H1 (cell line): Measurements from ENCODE around the gene FKBP5. TPM values are rescaled to one million over a fixed set of nuclear protein-coding genes. Genes with fewer than 3 reads are reported as not detected.

ENCODE experiments used
- CTCF ChIA-PET: fragments of 300-600 bp; sonication (Branson Sonifier 250); formaldehyde crosslinking; loops from one replicate; lab custom pipeline; 2021; ENCODE audit not compliant: partially characterized antibody; lab: Charles Lee
- POLR2A ChIA-PET: fragments of 300-600 bp; sonication (Branson Sonifier 250); formaldehyde crosslinking; loops from one replicate; lab custom pipeline; 2021; ENCODE audit warnings: inconsistent platforms; ENCODE audit not compliant: partially characterized antibody; lab: Charles Lee
- DNase-seq, 2 experiments: peaks; one replicate each; pipeline versions ENCODE4 v3.0.0 to v3.0.0-alpha.2; 2010 to 2022; ENCODE audit warnings: low spot score in 2 of 2, low read depth in 1 of 2, mixed read lengths in 1 of 2
- FAIRE-seq: peaks from 2 replicates; lab custom pipeline; 2011; peaks lifted over from hg19 to GRCh38; lab: Jason Lieb, UNC
- H2AFZ ChIP-seq: 2 replicates; pipeline ENCODE4 v1.8.1; 2012; ENCODE audit warnings: low read length, inconsistent platforms
- H2AK5ac ChIP-seq: 2 replicates; pipeline ENCODE4 v1.6.1; 2013; ENCODE audit warnings: low read depth, low read length
- H2BK120ac ChIP-seq: replicated peaks from 2 replicates; pipeline ENCODE3; 2013; ENCODE audit warnings: low read depth, low read length, inconsistent platforms
- H2BK12ac ChIP-seq: 2 replicates; pipeline ENCODE4 v1.6.1; 2013; ENCODE audit warnings: low read depth, low read length
- H2BK15ac ChIP-seq: 2 replicates; pipeline ENCODE4 v1.6.1; 2013; ENCODE audit warnings: low read length
- H2BK20ac ChIP-seq: 2 replicates; pipeline ENCODE4 v1.6.1; 2013; ENCODE audit warnings: low read length
- H2BK5ac ChIP-seq: 2 replicates; pipeline ENCODE4 v1.6.1; 2013; ENCODE audit warnings: low read depth, low read length
- H3K14ac ChIP-seq: 2 replicates; pipeline ENCODE4 v1.6.1; 2013; ENCODE audit warnings: inconsistent platforms; ENCODE audit not compliant: insufficient read length
- H3K18ac ChIP-seq: 2 replicates; pipeline ENCODE4 v1.6.1; 2013; ENCODE audit warnings: low read length; ENCODE audit errors: extremely low read depth
- H3K23ac ChIP-seq: 2 replicates; pipeline ENCODE4 v1.6.1; 2013; ENCODE audit warnings: inconsistent platforms; ENCODE audit not compliant: insufficient read length
- H3K23me2 ChIP-seq: 2 replicates; pipeline ENCODE4 v1.6.1; 2013; ENCODE audit warnings: low read depth, low read length
- H3K27ac ChIP-seq: 2 replicates; pipeline ENCODE4 v1.6.1; 2011; ENCODE audit warnings: low read depth, low read length, inconsistent platforms
- H3K27me3 ChIP-seq, 4 experiments: replicated peaks in 1 of 4; 1 replicate in 1 of 4; 2 replicates in 3 of 4; pipeline versions ENCODE4 v1.6.1 to v1.8.1; 2011 to 2013; ENCODE audit warnings: low read length in 3 of 4, mild to moderate bottlenecking in 3 of 4, inconsistent platforms in 2 of 4, mixed read lengths in 2 of 4, moderate library complexity in 1 of 4; ENCODE audit not compliant: control insufficient read depth in 3 of 4, insufficient read depth in 3 of 4; ENCODE audit errors: extremely low read depth in 1 of 4
- H3K36me3 ChIP-seq, 4 experiments: 2 replicates each; pipeline versions ENCODE4 v1.6.1 to v1.8.1; 2011 to 2013; ENCODE audit warnings: mild to moderate bottlenecking in 4 of 4, low read length in 3 of 4, moderate library complexity in 2 of 4, control low read depth in 1 of 4, inconsistent platforms in 1 of 4; ENCODE audit not compliant: insufficient read depth in 4 of 4, control insufficient read depth in 2 of 4
- H3K4ac ChIP-seq: replicated peaks from 2 replicates; pipeline ENCODE3; 2013; ENCODE audit warnings: low read length, low read depth, mixed read lengths, inconsistent platforms; ENCODE audit not compliant: insufficient read length
- H3K4me1 ChIP-seq, 4 experiments: replicated peaks in 1 of 4; 1 replicate in 1 of 4; 2 replicates in 3 of 4; pipeline versions ENCODE4 v1.6.1 to v1.8.1; 2011 to 2013; ENCODE audit warnings: low read length in 3 of 4, inconsistent platforms in 2 of 4, mixed read lengths in 1 of 4; ENCODE audit not compliant: insufficient read depth in 4 of 4, control insufficient read depth in 3 of 4
- H3K4me2 ChIP-seq, 2 experiments: 2 replicates each; pipeline versions ENCODE4 v1.6.1 to v1.8.1; 2011 to 2013; ENCODE audit warnings: low read depth in 2 of 2, low read length in 2 of 2, control low read depth in 1 of 2, inconsistent platforms in 1 of 2, mild to moderate bottlenecking in 1 of 2; ENCODE audit not compliant: insufficient read depth in 1 of 2
- H3K4me3 ChIP-seq, 4 experiments: fragments of 200-600, 300-600 bp in 1 of 4; sonication (generic), shearing (Covaris generic), sonication (Bioruptor Twin) in 1 of 4; 2 replicates each; pipeline versions ENCODE4 v1.5.1 to v1.8.1; 2011 to 2016; ENCODE audit warnings: low read length in 4 of 4, low read depth in 3 of 4, control low read depth in 2 of 4, inconsistent platforms in 2 of 4, mild to moderate bottlenecking in 2 of 4, mixed read lengths in 1 of 4, moderate library complexity in 1 of 4; ENCODE audit not compliant: insufficient read depth in 2 of 4; ENCODE audit errors: extremely low read depth in 1 of 4
- H3K56ac ChIP-seq: replicated peaks from 2 replicates; pipeline ENCODE3; 2013; ENCODE audit warnings: low read depth, mild to moderate bottlenecking, mixed read lengths, low read length, inconsistent platforms; ENCODE audit not compliant: insufficient read length
- H3K79me1 ChIP-seq: 2 replicates; pipeline ENCODE4 v1.6.1; 2013; ENCODE audit warnings: low read depth, low read length, control low read depth
- H3K79me2 ChIP-seq, 2 experiments: 2 replicates each; pipeline versions ENCODE4 v1.6.1 to v1.8.1; 2012 to 2013; ENCODE audit warnings: low read length in 2 of 2, mild to moderate bottlenecking in 2 of 2, inconsistent platforms in 1 of 2; ENCODE audit not compliant: insufficient read depth in 2 of 2, control insufficient read depth in 1 of 2
- H3K9ac ChIP-seq, 4 experiments: replicated peaks in 1 of 4; 1 replicate in 1 of 4; 2 replicates in 3 of 4; pipeline versions ENCODE4 v1.6.1 to v1.8.1; 2011 to 2013; ENCODE audit warnings: low read depth in 3 of 4, low read length in 3 of 4, control low read depth in 2 of 4, mild to moderate bottlenecking in 2 of 4, moderate library complexity in 2 of 4, inconsistent platforms in 1 of 4; ENCODE audit errors: extremely low read depth in 1 of 4
- H3K9me3 ChIP-seq, 2 experiments: 2 replicates each; pipeline versions ENCODE4 v1.6.1 to v1.8.1; 2012 to 2013; ENCODE audit warnings: mild to moderate bottlenecking in 2 of 2, moderate library complexity in 2 of 2, control low read depth in 1 of 2, inconsistent platforms in 1 of 2, low read depth in 1 of 2, low read length in 1 of 2, mixed read lengths in 1 of 2; ENCODE audit not compliant: insufficient read depth in 2 of 2
- H4K20me1 ChIP-seq, 2 experiments: replicated peaks in 1 of 2; 2 replicates each; pipeline versions ENCODE3 to v1.8.1; 2011 to 2013; ENCODE audit warnings: inconsistent platforms in 2 of 2, low read length in 2 of 2, mild to moderate bottlenecking in 1 of 2; ENCODE audit not compliant: insufficient read depth in 2 of 2, control insufficient read depth in 1 of 2
- H4K5ac ChIP-seq: 2 replicates; pipeline ENCODE4 v1.6.1; 2013; ENCODE audit warnings: low read length, low read depth, mixed read lengths, inconsistent platforms; ENCODE audit not compliant: insufficient read length
- H4K8ac ChIP-seq: 2 replicates; pipeline ENCODE4 v1.8.0; 2013; ENCODE audit warnings: mild to moderate bottlenecking, moderate library complexity, low read length, inconsistent platforms; ENCODE audit not compliant: insufficient read depth; ENCODE audit errors: extremely low read depth
- H4K91ac ChIP-seq: replicated peaks from 2 replicates; pipeline ENCODE3; 2013; ENCODE audit warnings: low read length, mixed read lengths, inconsistent platforms; ENCODE audit not compliant: insufficient read length
- ASH2L ChIP-seq: fragments of 200-600, 300-600 bp; sonication (generic); IDR thresholded peaks from one replicate; pipeline ENCODE4 v1.7.1; 2017; ENCODE audit warnings: low read length
- CBX8 ChIP-seq: fragments of 300-800, 300-1000 bp; sonication (generic); IDR thresholded peaks from 2 replicates; pipeline ENCODE4 v1.7.1; 2016; ENCODE audit warnings: low read depth, low read length, borderline replicate concordance
- CREB1 ChIP-seq: IDR thresholded peaks from 2 replicates; pipeline ENCODE4 v1.6.1; 2012; ENCODE audit warnings: inconsistent platforms
- E2F6 ChIP-seq: IDR thresholded peaks from 2 replicates; pipeline ENCODE4 v1.6.1; 2012; ENCODE audit warnings: inconsistent platforms
- EZH2 ChIP-seq: fragments of 200-600 bp; sonication (generic); IDR thresholded peaks from 2 replicates; pipeline ENCODE4 v1.7.1; 2012; ENCODE audit warnings: low read depth, mild to moderate bottlenecking, moderate library complexity, low read length, inconsistent platforms; ENCODE audit not compliant: severe bottlenecking
- GABPA ChIP-seq: IDR thresholded peaks from 2 replicates; pipeline ENCODE4 v1.6.1; 2011; ENCODE audit warnings: mild to moderate bottlenecking, low read length, moderate library complexity, borderline replicate concordance; ENCODE audit not compliant: insufficient read depth
- JUN ChIP-seq: IDR thresholded peaks from 2 replicates; pipeline ENCODE4 v1.6.1; 2011; ENCODE audit warnings: low read depth, mild to moderate bottlenecking, improper control_type of control experiment, low read length
- JUND ChIP-seq: IDR thresholded peaks from 2 replicates; pipeline ENCODE4 v1.6.1; 2011; ENCODE audit warnings: mild to moderate bottlenecking, improper control_type of control experiment, low read length
- KDM4A ChIP-seq: IDR thresholded peaks from one replicate; pipeline ENCODE4 v1.7.1; 2012; ENCODE audit warnings: low read depth, mild to moderate bottlenecking, moderate library complexity, low read length, inconsistent platforms; ENCODE audit not compliant: severe bottlenecking
- PHF8 ChIP-seq: fragments of 200-600 bp; sonication (generic); conservative IDR thresholded peaks from 2 replicates; pipeline ENCODE4 v1.7.1; 2012; ENCODE audit warnings: low read depth, mild to moderate bottlenecking, inconsistent platforms, low read length, moderate library complexity
- TAF7 ChIP-seq: optimal IDR thresholded peaks from 2 replicates; pipeline ENCODE3; 2011; ENCODE audit warnings: low read depth, mild to moderate bottlenecking, inconsistent platforms, low read length, moderate library complexity, borderline replicate concordance
- TEAD4 ChIP-seq: IDR thresholded peaks from 2 replicates; pipeline ENCODE4 v1.6.1; 2012; ENCODE audit warnings: low read depth, low read length, inconsistent platforms, mixed read lengths
- USF2 ChIP-seq: IDR thresholded peaks from 2 replicates; pipeline ENCODE4 v1.6.1; 2011; ENCODE audit warnings: low read length, improper control_type of control experiment
- WGBS, 2 experiments: shearing (Covaris generic) in 1 of 2; methylation state at CpG; one replicate each; pipeline versions ENCODE4 v1.1.6 to v1.1.7; 2013 to 2015; ENCODE audit warnings: low lambda C conversion rate in 2 of 2, mixed read lengths in 2 of 2, inconsistent platforms in 1 of 2, low coverage in 1 of 2, missing lambda C conversion rate in 1 of 2; ENCODE audit not compliant: insufficient replicate concordance in 2 of 2, insufficient coverage in 1 of 2, insufficient read length in 1 of 2; ENCODE audit errors: extremely low coverage in 1 of 2, missing lambda C conversion rate in 1 of 2; 5-methylcytosine and 5-hydroxymethylcytosine counted together
- polyA plus RNA-seq, 7 experiments: library from polyadenylated mRNA; depleted of rRNA in 3 of 7; stranded (reverse) in 5 of 7; unstranded in 2 of 7; fragments of >200 nt in 5 of 7; fragments of 200-250 nt in 2 of 7; gene quantifications; 1 replicate in 5 of 7; 2 replicates in 1 of 7; 4 replicates in 1 of 7; pipeline versions ENCODE4 v1.2.1 to v1.2.3, GENCODE V29; 2011 to 2013; ENCODE audit warnings: missing spikeins in 2 of 7, mixed read lengths in 2 of 7
- total RNA-seq: library from RNA; stranded (reverse); fragmentation: NEBNext Ultra II Directional; extraction: Animal tissue kit (Norgen Biotek cat#: 25700); gene quantifications from 2 replicates; pipeline ENCODE4 v1.2.1, GENCODE V29; 2021

Gene FKBP5
- total and polyA plus RNA-seq, 2 of the 8 experiments (the other 6 are each of a cell fraction or from before 2014, with no cell fraction given), result 14.3 to 40.4 TPM

- H4K20me1 ChIP-seq, result no peaks in the 10 kb centered on the region
- ChIA-PET POLR2A (interaction anchor here (1.0 to 1.6 kb wide), 2 partner anchors 32 to 133 kb away, joined by 3 to 5 read pairs; no protein-coding TSS in a partner anchor), CTCF (interaction anchor here (0.9 to 3.3 kb wide), 7 partner anchors 9 to 165 kb away, joined by 3 to 30 read pairs (median 5); partner anchors contain the start of gene ARMC12)
- no peak overlapping the region for H2BK12ac ChIP-seq
- no peaks in the 10 kb centered on the region for H3K23me2 ChIP-seq
- H3K18ac ChIP-seq, result no peak overlapping the region
- no peak overlapping the region for H2BK120ac ChIP-seq
- no peak overlapping the region for H3K14ac ChIP-seq
- H3K79me2 ChIP-seq, result no peaks in the 10 kb centered on the region
- FAIRE-seq, result no peak
- no peak overlapping the region for H2AK5ac ChIP-seq
- H2BK5ac ChIP-seq, result no peak overlapping the region
- WGBS, 2 experiments, result 93% methylated on average over 3 of the region's 3 CpGs; no CpG with 5 or more reads in 1 of the 2 experiments
- H3K56ac ChIP-seq, result no peak overlapping the region
- H3K4me2 ChIP-seq, result no peak overlapping the region
- H4K8ac ChIP-seq, result no peak overlapping the region
- H2AFZ ChIP-seq, result no peak overlapping the region
- H3K4me3 ChIP-seq, result no peak overlapping the region
- no peak overlapping the region for H3K23ac ChIP-seq
- H3K9ac ChIP-seq, result no peak overlapping the region
- no peak overlapping the region for H2BK20ac ChIP-seq
- H3K4me1 ChIP-seq, result no peaks in the 10 kb centered on the region
- DNase-seq, result no peak
- no peaks in the 10 kb centered on the region for H3K27me3 ChIP-seq
- no peak overlapping the region for H4K91ac ChIP-seq
- H3K27ac ChIP-seq, result no peak overlapping the region
- H3K79me1 ChIP-seq, result no peaks in the 10 kb centered on the region
- H2BK15ac ChIP-seq, result no peak overlapping the region
- no peak overlapping the region for H3K4ac ChIP-seq
- peaks cover 0 to 8% (median 5%) of the 10 kb centered on the region in 4 experiments; a peak in 5 of 8 replicates for H3K36me3 ChIP-seq
- no peak overlapping the region for H4K5ac ChIP-seq
- H3K9me3 ChIP-seq, result no peaks in the 10 kb centered on the region
- TF ChIP-seq E2F6 (no peak), PHF8 (no peak), KDM4A (no peak), ASH2L (no peak), TEAD4 (no peak), CBX8 (no peak), JUND (no peak), GABPA (no peak), JUN (no peak), TAF7 (no peak), EZH2 (no peak), USF2 (no peak), CREB1 (no peak)
These were observed 96.5 kb downstream of the FKBP5 start for GRCh38 chr6:35592178-35592577.
